ENCODE results near the gene GSDME.

GSDME gene

GRCh38 chr7:24706211-24707170 is 50.8 kb downstream of the GSDME start:
- DNase-seq (ENCODE audit: low read depth in 4 of 4, low spot score in 1 of 4) = no peak

GRCh38 chr7:24705461-24705954 is 51.8 kb downstream of the GSDME start:
- no peak for DNase-seq (ENCODE audit: low read depth in 4 of 4, low spot score in 1 of 4)

- no peak for DNase-seq (ENCODE audit: low read depth in 4 of 4, low spot score in 1 of 4)
Measured at GRCh38 chr7:24704311-24704710, 53.0 kb downstream of the GSDME start.

GRCh38 chr7:24703296-24703695 is 54.0 kb downstream of the GSDME start:
- DNase-seq (ENCODE audit: low read depth in 4 of 4, low spot score in 1 of 4) = no peak

- DNase-seq (ENCODE audit: low read depth in 4 of 4, low spot score in 1 of 4) = no peak
Measured at GRCh38 chr7:24702755-24703154, 54.5 kb downstream of the GSDME start.

GRCh38 chr7:24701261-24702235 is 55.7 kb downstream of the GSDME start:
- no peak for DNase-seq (ENCODE audit: low read depth in 4 of 4, low spot score in 1 of 4)

GRCh38 chr7:24700521-24701260 is 56.6 kb downstream of the GSDME start:
- no peak for DNase-seq (ENCODE audit: low read depth in 4 of 4, low spot score in 1 of 4)

GRCh38 chr7:24698531-24699266 is 58.6 kb downstream of the GSDME start:
- DNase-seq (ENCODE audit: low read depth in 4 of 4, low spot score in 1 of 4) = no peak

- DNase-seq (ENCODE audit: low read depth in 4 of 4, low spot score in 1 of 4) = no peak
Measured at GRCh38 chr7:24697416-24697815, 59.8 kb downstream of the GSDME start.

- DNase-seq (ENCODE audit: low read depth in 4 of 4, low spot score in 1 of 4) = no peak
Measured at GRCh38 chr7:24692592-24692991, 64.7 kb downstream of the GSDME start.

- no peak for DNase-seq (ENCODE audit: low read depth in 4 of 4, low spot score in 1 of 4)
Measured at GRCh38 chr7:24690251-24690650, 67.0 kb downstream of the GSDME start.

GRCh38 chr7:24685708-24686107 is 71.6 kb downstream of the GSDME start:
- DNase-seq (ENCODE audit: low read depth in 4 of 4, low spot score in 1 of 4) = no peak

- no peak for DNase-seq (ENCODE audit: low read depth in 4 of 4, low spot score in 1 of 4)
Measured at GRCh38 chr7:24670782-24671181, 86.5 kb downstream of the GSDME start.

- no peak for DNase-seq (ENCODE audit: low read depth in 4 of 4, low spot score in 1 of 4)
Measured at GRCh38 chr7:24669971-24670591, 87.2 kb downstream of the GSDME start.

- no peak for DNase-seq (ENCODE audit: low read depth in 4 of 4, low spot score in 1 of 4)
Measured at GRCh38 chr7:24668927-24669635, 88.2 kb downstream of the GSDME start.

GRCh38 chr7:24665564-24666294 is 91.5 kb downstream of the GSDME start:
- peak; percentile 5 to 24 (median 6) for DNase-seq (ENCODE audit: low read depth in 4 of 4, low spot score in 1 of 4)

GRCh38 chr7:24660546-24660945 is 96.7 kb downstream of the GSDME start:
- DNase-seq (ENCODE audit: low read depth in 4 of 4, low spot score in 1 of 4) = no peak

GRCh38 chr7:24659505-24659904 is 97.8 kb downstream of the GSDME start:
- no peak for DNase-seq (ENCODE audit: low read depth in 4 of 4, low spot score in 1 of 4)
